GM12873 (cell line): Measurements from ENCODE around the gene PRPF31.

Experiments
- CTCF ChIP-seq: IDR thresholded peaks from 2 replicates; pipeline ENCODE4 v1.5.1; 2012; ENCODE audit warnings: low read depth, mild to moderate bottlenecking, moderate library complexity, low read length, control low read depth; ENCODE audit not compliant: insufficient read depth; ENCODE audit errors: missing control alignments

PRPF31 gene

GRCh38 chr19:54121259-54121658 lies 5.7 kb downstream of the PRPF31 start:
- TF ChIP-seq CTCF, result no peak

- TF ChIP-seq CTCF, result no peak
Measured at GRCh38 chr19:54123682-54124081, 8.1 kb downstream of the PRPF31 start.

GRCh38 chr19:54124393-54124792 lies 8.8 kb downstream of the PRPF31 start:
- no peak for TF ChIP-seq CTCF

- TF ChIP-seq CTCF, result no peak
Measured at GRCh38 chr19:54125713-54126112, 10.2 kb downstream of the PRPF31 start.

- no peak for TF ChIP-seq CTCF
Measured at GRCh38 chr19:54127688-54128440, 12.3 kb downstream of the PRPF31 start.

- no peak for TF ChIP-seq CTCF
Measured at GRCh38 chr19:54128441-54128725, 12.8 kb downstream of the PRPF31 start.

- no peak for TF ChIP-seq CTCF
Measured at GRCh38 chr19:54128796-54129616, 13.5 kb downstream of the PRPF31 start.
